ENCODE data around the gene PITX3.
"Not testable (repeated sequence)": the region's sequence is repeated elsewhere in the genome, so short reads cannot be mapped to it uniquely, and the experiment has no call there.

PITX3 gene

DNA sequence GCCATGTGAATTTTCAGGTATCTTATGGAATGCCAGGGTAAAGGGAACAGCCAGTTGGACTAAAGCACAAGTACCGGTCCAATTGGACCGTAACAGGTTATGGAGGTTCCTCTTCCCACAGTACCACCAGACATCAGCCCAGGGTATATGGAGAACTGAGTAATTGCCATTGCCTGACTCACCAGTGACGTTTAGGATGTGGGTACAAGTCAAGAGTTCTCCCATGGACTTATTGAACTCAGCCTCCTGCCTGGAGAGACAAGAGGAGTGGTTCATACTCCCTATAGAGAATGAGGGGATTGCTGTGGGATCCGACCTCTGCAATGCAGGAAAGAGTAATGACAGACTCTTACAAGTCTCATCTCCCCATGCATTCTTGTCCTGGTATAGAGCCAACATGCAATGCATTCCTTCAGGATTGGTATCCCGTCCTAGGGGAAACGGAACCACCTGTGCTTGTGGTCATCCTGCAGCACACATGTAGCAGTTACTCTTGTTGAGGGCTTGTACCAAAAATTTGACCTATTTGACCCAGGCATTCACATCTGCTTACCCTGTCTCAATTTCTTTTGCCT, 45.9 kb downstream of the PITX3 start:
- TF ChIP-seq, protein P1, sequence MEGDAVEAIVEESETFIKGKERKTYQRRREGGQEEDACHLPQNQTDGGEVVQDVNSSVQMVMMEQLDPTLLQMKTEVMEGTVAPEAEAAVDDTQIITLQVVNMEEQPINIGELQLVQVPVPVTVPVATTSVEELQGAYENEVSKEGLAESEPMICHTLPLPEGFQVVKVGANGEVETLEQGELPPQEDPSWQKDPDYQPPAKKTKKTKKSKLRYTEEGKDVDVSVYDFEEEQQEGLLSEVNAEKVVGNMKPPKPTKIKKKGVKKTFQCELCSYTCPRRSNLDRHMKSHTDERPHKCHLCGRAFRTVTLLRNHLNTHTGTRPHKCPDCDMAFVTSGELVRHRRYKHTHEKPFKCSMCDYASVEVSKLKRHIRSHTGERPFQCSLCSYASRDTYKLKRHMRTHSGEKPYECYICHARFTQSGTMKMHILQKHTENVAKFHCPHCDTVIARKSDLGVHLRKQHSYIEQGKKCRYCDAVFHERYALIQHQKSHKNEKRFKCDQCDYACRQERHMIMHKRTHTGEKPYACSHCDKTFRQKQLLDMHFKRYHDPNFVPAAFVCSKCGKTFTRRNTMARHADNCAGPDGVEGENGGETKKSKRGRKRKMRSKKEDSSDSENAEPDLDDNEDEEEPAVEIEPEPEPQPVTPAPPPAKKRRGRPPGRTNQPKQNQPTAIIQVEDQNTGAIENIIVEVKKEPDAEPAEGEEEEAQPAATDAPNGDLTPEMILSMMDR (IDR thresholded peaks at IDR 0.05; ENCODE audit: borderline replicate concordance, control extremely low read depth, extremely low read depth, insufficient read depth, missing control alignments): no peak
- in situ Hi-C loops (cut with MboI; ENCODE audit: low sequenced_read_pairs, unreplicated experiment): no loop called here
- no peak for DNase-seq (ENCODE audit: low spot score)

DNA sequence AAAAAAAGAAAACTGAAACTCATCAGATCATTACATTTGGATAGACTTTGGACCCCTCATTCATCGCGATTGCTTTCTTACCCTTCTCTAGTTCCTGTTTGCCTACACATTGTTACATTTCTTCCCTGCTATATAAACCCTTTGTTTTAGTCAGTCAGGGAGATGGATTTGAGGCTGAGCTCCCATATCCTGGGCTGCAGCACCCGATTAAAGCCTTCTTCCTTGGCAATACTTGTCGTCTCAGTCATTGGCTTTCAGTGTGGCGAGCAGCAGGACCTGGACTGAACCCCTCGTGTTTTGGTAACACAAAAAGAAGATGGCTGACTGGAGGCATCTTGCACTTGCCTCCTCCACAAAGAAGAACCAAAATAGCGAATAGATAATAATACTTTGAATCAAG, 49.4 kb downstream of the PITX3 start:
- in situ Hi-C loops (cut with MboI; ENCODE audit: low sequenced_read_pairs, unreplicated experiment): no loop called here
- TF ChIP-seq, protein P1 (IDR thresholded peaks at IDR 0.05; ENCODE audit: borderline replicate concordance, control extremely low read depth, extremely low read depth, insufficient read depth, missing control alignments): no peak
- DNase-seq (ENCODE audit: low spot score): no peak

DNA sequence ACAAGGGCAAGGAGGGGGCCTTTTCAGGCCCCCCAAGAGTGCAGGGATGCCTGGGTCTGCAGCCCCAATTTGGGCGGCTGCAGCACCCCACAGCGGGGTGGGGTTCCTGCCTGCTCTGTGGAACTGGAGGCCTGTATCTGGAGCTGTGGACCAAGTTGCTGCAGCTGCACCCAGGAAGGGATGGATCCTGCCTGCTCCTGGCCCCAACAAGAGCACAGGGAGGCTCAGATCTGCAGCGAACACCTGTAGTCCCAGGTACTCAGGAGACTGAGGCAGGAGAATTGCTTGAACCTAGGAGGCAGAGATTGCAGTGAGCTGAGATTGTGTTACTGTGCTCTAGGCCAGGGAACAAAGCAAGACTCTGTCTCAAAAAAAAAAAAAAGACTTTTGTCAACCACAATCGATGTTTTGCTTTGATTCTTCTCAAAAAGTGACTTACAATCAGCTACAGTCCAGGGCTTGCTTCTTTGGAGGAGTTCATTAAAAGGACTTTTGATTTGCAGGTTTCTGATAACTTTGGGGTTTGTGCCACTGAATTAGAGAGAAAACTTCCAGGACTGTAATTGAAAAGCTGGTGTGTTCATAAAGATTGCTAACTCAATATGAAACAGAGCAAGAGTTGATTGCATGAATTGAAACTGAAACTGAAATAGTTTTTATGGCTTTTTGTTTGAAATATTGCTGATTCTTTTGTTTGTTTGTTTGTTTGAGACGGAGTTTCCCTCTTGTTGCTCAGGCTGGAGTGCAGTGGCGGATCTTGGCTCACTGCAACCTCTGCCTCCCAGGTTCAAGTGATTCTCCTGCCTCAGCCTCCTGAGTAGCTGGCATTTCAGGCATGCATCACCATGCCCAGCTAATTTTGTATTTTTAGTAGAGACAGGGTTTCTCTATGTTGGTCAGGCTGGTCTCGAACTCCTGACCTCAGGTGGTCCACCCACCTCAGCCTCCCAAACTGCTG, 52.1 kb downstream of the PITX3 start:
- in situ Hi-C loops (cut with MboI; ENCODE audit: low sequenced_read_pairs, unreplicated experiment): not testable (repeated sequence)
- peak; percentile 60 for DNase-seq (ENCODE audit: low spot score)

DNA sequence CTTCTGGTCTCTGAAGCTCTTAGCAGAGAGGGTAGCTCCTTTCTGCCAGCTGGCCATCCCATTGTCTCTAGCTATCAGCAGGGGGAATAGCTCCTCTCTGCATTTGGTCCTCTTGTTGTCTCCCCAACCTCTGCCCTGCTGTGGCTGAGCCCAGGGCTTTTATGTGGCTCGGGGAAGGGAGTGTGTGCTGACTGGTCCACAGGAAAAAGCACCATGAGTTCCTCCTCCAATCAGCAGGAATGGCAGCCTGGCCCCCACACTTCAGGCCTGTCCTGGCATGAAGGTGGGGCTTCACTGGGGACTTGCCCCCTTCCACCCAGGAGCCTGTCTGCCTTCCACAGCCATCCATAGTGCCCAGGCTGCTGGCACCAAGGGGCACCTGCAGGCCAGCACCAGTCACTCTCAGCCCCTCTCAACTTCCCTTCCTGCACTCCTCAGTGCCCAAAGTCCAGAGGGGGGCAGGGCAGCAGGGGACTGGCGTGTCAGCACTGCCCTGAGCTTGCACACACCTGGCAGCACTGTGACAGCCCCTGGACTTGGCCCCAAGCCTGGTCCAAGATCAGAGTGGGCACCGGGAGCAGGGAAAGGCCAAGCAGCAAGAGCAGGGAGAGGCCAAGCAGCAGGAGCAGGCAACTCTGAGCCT, 52.9 kb downstream of the PITX3 start:
- no peak for DNase-seq (ENCODE audit: low spot score)
- in situ Hi-C loops (cut with MboI; ENCODE audit: low sequenced_read_pairs, unreplicated experiment): no loop called here
- TF ChIP-seq, protein P1 (IDR thresholded peaks at IDR 0.05; ENCODE audit: borderline replicate concordance, control extremely low read depth, extremely low read depth, insufficient read depth, missing control alignments): no peak

DNA sequence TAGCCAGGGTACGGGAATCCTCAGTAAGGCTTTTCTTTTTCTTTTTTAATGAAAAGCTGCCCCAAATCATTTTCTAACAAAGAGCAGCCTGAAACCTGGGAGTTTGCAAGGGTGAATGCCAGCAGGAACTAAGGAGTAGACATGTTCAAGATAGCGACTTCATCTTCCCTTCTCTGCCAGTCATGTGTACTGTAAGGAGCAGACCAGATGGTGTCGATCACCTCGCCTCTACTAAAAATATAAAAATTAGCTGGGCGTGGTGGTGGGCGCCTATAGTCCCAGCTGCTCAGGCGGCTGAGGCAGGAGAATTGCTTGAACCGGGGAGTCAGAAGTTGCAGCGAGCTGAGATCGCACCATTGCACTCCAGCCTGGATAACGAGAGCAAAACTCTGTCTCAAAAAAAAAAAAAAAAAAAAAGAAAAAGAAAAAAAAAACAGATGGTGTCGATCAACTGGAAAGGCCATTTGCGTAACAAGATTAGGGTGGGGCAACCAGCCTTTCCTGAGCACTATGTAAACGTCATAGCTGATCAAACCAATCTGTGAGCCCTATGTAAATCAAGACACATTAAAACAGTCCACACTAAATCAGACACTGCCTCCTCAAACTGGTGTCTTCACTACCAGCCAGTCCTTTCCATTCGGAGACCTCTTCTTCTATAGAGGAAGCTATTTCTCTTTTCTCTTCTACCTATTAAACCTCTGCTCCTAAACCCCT, 55.3 kb downstream of the PITX3 start:
- in situ Hi-C loops (cut with MboI; ENCODE audit: low sequenced_read_pairs, unreplicated experiment): no loop called here
- DNase-seq (ENCODE audit: low spot score): no peak
- TF ChIP-seq, protein P1 (IDR thresholded peaks at IDR 0.05; ENCODE audit: borderline replicate concordance, control extremely low read depth, extremely low read depth, insufficient read depth, missing control alignments): no peak

DNA sequence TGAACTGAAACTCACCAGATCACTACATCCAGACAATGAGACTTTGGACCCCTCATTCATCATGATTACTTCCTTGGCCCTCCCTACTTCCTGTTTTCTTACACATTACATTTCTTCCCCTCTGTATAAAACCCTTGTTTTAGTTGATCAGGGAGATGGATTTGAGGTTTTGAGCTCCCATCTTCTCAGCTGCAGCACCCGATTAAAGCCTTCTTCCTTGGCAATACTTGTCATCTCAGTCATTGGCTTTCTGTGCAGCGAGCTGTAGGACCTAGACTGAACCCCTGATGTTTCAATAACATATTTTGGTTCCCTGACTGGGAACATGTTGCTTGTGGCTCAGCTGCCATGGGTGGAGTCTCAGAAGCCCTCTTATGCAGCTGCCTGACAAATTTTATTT, 56.0 kb downstream of the PITX3 start:
- in situ Hi-C loops (cut with MboI; ENCODE audit: low sequenced_read_pairs, unreplicated experiment): no loop called here
- TF ChIP-seq, protein P1 (IDR thresholded peaks at IDR 0.05; ENCODE audit: borderline replicate concordance, control extremely low read depth, extremely low read depth, insufficient read depth, missing control alignments): no peak
- DNase-seq (ENCODE audit: low spot score): no peak

Measured in GM13976 (cell line).